ENCODE results near the gene FOXE3. TPM values are rescaled to one million over a fixed set of nuclear protein-coding genes. Genes with fewer than 3 reads are reported as not detected.

The FOXE3 gene
- total RNA-seq = not detected

DNA sequence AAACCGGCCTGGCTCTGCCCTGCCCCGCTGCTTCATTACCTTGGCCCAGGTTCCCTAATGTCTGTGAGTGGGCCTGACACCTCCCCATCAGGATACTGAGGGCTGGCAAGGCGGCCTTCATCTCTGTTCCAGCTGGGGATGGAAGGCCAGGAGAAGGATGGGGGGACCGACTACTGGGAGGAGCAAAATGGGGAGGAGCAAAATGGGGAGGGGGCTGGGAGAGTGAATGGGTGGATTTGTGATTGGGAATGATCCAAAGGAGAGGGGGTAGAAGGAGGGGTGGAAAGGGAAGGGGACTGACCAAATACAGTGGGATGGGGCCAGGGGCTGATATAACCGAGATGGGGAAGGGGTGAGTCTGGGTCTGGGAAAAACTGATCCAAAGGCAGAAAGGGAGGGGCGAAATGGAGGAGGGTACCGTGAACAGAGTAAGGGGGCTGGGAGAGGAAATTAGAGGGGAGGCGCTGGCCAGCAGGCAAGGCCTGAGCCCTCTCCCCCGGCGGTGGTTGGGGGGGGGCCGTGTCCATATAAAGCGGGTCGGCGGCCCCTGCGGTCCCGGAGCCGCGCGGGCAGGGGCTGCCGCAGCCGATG, at the start of gene FOXE3:
TSS of gene FOXE3 (plus strand) at position 558 of the 591 bp plus-strand sequence. CDS start at position 589, 31 bp downstream.
- H3K4me1 Mint-ChIP-seq (ENCODE audit: low read depth) = peaks cover 7% of the 10 kb centered on the region
- H3K27me3 Mint-ChIP-seq (ENCODE audit: low read depth) = peaks cover 53% of the 10 kb centered on the region
- H3K4me3 Mint-ChIP-seq = peak within 1 kb of the TSS; percentile 71 to 79
- H3K27ac Mint-ChIP-seq = no peak within 1 kb of the TSS
- no peaks in the 10 kb centered on the region for H3K36me3 Mint-ChIP-seq (ENCODE audit: insufficient read depth in 2 of 2)
- DNase-seq (no peak), ATAC-seq (replicated peaks in 1 of 2) (no peak)
- no peaks in the 10 kb centered on the region for H3K9me3 Mint-ChIP-seq

DNA sequence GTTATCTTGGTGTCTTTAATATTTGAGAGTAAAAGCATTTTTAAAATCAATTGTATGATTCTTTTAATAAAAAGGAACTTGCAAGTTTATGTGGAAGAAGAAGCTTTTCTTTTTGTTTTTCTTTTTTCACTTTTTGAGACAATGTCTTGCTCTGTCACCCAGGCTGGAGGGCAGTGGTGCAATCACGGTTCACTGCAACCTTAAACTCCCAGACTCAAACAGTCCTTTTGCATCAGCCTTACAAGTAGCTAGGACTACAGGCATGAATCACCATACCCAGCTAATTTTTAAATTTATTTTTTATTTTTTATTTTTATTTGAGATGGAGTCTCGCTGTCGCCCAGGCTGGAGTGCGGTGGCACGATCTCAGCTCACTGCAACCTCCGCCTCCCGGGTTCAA, 48.4 kb upstream of the FOXE3 start:
- Mint-ChIP-seq H3K36me3 (ENCODE audit: insufficient read depth in 2 of 2) (peaks cover 4 to 14% of the 10 kb centered on the region in 2 donors), H3K27me3 (ENCODE audit: low read depth) (no peaks in the 10 kb centered on the region), H3K27ac (no peak overlapping the region), H3K4me3 (no peak overlapping the region), H3K4me1 (ENCODE audit: low read depth) (peaks cover 7% of the 10 kb centered on the region), H3K9me3 (no peaks in the 10 kb centered on the region)
- ATAC-seq (replicated peaks in 1 of 2) (no peak), DNase-seq (no peak)

DNA sequence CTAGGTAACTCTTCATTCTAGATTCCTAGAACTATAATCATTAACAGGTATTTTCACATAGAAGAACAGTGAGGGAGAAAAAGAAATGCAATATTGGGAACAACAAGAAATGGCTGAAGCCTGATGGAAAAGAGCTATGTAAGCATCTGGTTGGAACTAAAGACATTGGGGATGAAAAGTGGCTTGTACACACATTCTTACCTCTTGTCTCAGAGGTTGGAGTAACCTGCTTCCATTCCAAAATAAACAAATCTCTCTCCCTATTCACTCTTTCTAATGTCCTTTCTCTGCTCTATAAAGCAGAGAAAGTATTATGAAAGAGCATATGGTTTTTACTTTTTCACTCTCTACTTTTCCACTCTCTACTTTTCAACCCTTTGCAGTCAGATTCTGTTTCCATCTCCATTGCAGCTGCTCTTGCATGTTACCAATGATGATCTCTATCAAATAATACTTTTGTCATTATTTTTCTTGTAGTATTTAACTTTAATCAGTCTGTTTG, 45.0 kb upstream of the FOXE3 start:
- ATAC-seq (replicated peaks in 1 of 2) (no peak), DNase-seq (no peak)
- H3K4me3 Mint-ChIP-seq = no peak overlapping the region
- H3K27ac Mint-ChIP-seq = no peak overlapping the region
- no peaks in the 10 kb centered on the region for H3K4me1 Mint-ChIP-seq (ENCODE audit: low read depth)
- H3K36me3 Mint-ChIP-seq (ENCODE audit: insufficient read depth in 2 of 2) = peaks cover 6 to 19% of the 10 kb centered on the region in 2 donors
- H3K9me3 Mint-ChIP-seq = no peaks in the 10 kb centered on the region
- no peaks in the 10 kb centered on the region for H3K27me3 Mint-ChIP-seq (ENCODE audit: low read depth)

DNA sequence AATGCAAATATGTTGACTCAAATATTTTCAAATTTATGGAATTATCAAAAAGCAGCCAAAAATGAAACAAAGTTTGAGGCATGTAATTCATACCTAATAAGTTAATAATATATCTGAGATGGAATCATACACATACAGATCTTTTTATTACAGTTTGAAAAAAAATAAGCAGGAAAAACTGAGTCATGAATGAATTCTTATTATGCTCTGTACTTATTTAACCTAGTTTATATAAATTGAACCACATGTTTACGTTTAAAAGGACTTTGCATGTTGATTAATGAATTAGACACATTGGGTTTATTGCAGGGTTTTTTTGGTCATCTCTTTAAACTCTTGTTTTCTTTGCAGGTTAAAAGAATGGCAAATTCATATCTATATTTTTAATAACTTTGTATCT, 41.6 kb upstream of the FOXE3 start:
- Mint-ChIP-seq H3K27me3 (ENCODE audit: low read depth) (no peaks in the 10 kb centered on the region), H3K4me3 (no peak overlapping the region), H3K9me3 (no peaks in the 10 kb centered on the region), H3K27ac (no peak overlapping the region), H3K36me3 (ENCODE audit: insufficient read depth in 2 of 2) (peaks cover 4 to 21% of the 10 kb centered on the region in 2 donors), H3K4me1 (ENCODE audit: low read depth) (no peaks in the 10 kb centered on the region)
- ATAC-seq (replicated peaks in 1 of 2) (no peak), DNase-seq (no peak)

DNA sequence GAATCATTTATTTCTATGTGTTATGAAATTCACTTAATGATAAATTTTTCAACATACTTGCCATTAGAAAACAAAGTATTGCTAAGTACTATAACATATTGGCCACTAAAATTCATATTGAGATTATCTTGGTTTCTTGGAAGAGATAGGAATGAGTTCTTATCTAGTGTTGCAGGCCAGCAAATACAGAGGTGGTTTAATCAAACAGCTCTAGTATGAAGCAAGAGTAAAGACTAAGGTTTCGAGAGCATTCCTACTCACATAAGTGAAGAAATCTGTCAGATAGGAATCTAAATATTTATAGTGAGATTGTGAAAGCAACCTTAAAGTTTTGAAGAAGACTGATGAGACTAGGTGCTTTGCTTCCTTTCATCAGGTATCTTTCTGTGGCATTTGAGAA, 37.9 kb upstream of the FOXE3 start:
- peaks cover 3 to 10% of the 10 kb centered on the region in 2 donors for H3K36me3 Mint-ChIP-seq (ENCODE audit: insufficient read depth in 2 of 2)
- no peaks in the 10 kb centered on the region for H3K4me1 Mint-ChIP-seq (ENCODE audit: low read depth)
- no peak overlapping the region for H3K4me3 Mint-ChIP-seq
- H3K27ac Mint-ChIP-seq = no peak overlapping the region
- H3K27me3 Mint-ChIP-seq (ENCODE audit: low read depth) = no peaks in the 10 kb centered on the region
- ATAC-seq (replicated peaks in 1 of 2) (no peak), DNase-seq (no peak)
- no peaks in the 10 kb centered on the region for H3K9me3 Mint-ChIP-seq

DNA sequence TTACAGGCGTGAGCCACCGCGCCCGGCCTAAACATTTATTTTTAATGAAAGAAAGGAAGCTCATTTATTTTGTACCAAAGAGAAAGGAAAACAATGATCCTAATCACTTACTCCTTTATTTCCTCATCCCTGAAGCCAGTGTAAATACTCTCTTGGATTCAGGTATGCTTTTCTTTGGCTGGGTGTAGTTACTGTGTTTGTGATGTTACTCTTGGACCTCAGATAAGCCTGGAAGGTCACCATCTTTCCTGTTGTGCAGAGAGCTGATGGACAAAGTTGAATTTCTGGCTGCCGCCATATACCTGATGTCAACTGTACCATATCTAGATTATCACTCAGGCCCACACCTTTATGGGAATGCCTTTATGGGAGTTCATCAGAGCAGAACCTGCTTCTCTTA, 35.4 kb upstream of the FOXE3 start:
- ATAC-seq (replicated peaks in 1 of 2) (no peak), DNase-seq (no peak)
- no peaks in the 10 kb centered on the region for H3K4me1 Mint-ChIP-seq (ENCODE audit: low read depth)
- H3K9me3 Mint-ChIP-seq = no peaks in the 10 kb centered on the region
- H3K27me3 Mint-ChIP-seq (ENCODE audit: low read depth) = no peaks in the 10 kb centered on the region
- no peak overlapping the region for H3K4me3 Mint-ChIP-seq
- peaks cover 0 to 8% of the 10 kb centered on the region in 2 donors for H3K36me3 Mint-ChIP-seq (ENCODE audit: insufficient read depth in 2 of 2)
- H3K27ac Mint-ChIP-seq = no peak overlapping the region

DNA sequence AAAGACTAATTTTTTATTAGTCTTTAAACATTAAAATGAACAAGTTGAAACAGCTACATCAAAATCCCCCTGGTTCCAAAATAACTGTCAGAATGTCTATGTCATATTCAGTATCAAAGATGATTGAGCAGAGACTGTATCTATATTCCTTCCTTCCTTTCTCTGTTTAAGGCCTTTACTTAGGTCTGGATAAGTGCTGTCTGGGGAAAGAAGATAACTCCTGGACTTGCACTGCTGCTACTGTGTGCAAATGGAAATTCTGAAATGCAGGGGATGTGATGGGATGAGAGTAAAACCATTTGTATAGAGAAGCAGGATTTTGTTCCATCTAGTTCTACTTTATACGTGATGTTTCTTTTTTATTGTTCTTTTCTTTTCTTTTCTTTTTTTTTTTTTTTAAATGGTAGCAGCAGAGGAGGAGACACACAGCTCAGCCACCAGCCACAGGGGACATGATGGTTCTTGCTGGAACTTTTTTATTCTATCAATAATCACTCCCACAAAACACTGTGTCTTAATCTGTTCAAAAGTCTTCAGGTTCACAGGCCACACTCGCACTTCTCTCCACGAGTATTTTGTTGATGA, 33.6 kb upstream of the FOXE3 start:
- no peaks in the 10 kb centered on the region for H3K9me3 Mint-ChIP-seq
- no peak overlapping the region for H3K27ac Mint-ChIP-seq

DNA sequence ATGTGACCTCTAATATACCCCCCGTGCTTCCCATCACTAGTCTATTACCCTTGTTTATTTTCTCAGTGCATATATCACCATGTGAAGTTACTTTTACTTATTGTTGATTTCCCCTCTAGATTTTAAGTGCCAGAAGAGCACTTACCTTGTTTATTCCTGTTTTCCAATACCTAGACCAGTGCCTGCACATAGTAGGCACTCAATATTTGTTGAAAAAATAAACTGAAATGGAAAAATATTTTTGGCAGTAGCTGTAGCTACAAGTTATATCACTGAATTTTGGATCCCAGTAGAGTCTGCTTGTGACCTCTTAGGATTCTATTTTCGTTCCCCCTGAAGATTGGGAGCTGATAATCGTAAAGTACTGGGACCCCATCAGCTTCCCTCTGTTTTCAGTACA, 32.0 kb upstream of the FOXE3 start:
- Mint-ChIP-seq H3K36me3 (ENCODE audit: insufficient read depth in 2 of 2) (peaks cover 0 to 6% of the 10 kb centered on the region in 2 donors), H3K4me1 (ENCODE audit: low read depth) (no peaks in the 10 kb centered on the region), H3K27me3 (ENCODE audit: low read depth) (peaks cover 8% of the 10 kb centered on the region), H3K9me3 (no peaks in the 10 kb centered on the region), H3K4me3 (no peak overlapping the region), H3K27ac (no peak overlapping the region)
- no peak for ATAC-seq (replicated peaks in 1 of 2)
- DNase-seq = no peak

More for the DNA sequence above, 33.6 kb upstream of the FOXE3 start:
- H3K36me3 Mint-ChIP-seq (ENCODE audit: insufficient read depth in 2 of 2) = peaks cover 0 to 8% of the 10 kb centered on the region in 2 donors
- DNase-seq (no peak), ATAC-seq (replicated peaks in 1 of 2) (no peak)
- no peak overlapping the region for H3K4me3 Mint-ChIP-seq
- H3K4me1 Mint-ChIP-seq (ENCODE audit: low read depth) = no peaks in the 10 kb centered on the region
- no peaks in the 10 kb centered on the region for H3K27me3 Mint-ChIP-seq (ENCODE audit: low read depth)

DNA sequence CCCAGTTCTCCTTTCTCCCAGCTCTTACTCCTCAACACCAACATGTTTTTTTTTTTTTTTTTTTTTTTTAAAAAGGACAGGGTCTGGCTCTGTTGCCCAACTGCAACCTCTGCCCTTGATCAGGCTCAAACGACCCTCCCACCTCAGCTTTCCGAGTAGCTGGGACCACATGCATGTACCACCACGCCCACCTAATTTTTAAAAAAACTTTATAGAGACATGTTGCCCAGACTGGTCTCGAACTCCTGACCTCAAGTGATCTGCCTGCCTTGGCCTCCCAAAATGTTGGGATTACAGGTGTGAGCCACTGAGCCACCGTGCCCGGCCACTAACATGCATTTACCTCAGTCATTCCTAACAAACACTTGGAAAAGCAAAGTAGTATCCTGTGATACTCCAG, 31.1 kb upstream of the FOXE3 start:
- Mint-ChIP-seq H3K4me3 (no peak overlapping the region), H3K36me3 (ENCODE audit: insufficient read depth in 2 of 2) (peaks cover 0 to 2% of the 10 kb centered on the region in 2 donors), H3K27me3 (ENCODE audit: low read depth) (peaks cover 9% of the 10 kb centered on the region), H3K9me3 (no peaks in the 10 kb centered on the region), H3K27ac (peak overlapping the region; percentile 24), H3K4me1 (ENCODE audit: low read depth) (no peaks in the 10 kb centered on the region)
- DNase-seq (no peak), ATAC-seq (replicated peaks in 1 of 2) (no peak)

DNA sequence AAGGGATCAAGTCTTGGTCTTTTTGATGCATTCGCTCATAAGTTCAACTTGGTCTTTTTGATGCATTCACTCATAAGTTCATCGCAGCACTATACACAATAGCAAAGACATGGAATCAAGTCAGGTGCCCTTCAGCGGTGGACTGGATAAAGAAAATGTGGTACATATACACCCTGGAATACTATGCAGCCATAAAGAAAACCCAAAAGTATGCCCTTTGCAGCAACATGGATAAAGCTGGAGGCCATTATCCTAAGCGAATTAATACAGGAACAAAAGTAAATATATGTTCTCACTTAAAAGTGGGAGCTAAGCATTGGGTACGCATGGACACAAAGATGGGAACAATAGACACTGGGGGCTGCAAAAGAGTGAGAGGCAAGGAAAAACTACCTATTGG, 29.8 kb upstream of the FOXE3 start:
- DNase-seq (no peak), ATAC-seq (replicated peaks in 1 of 2) (no peak)
- no peak overlapping the region for H3K4me3 Mint-ChIP-seq
- peaks cover 0 to 2% of the 10 kb centered on the region in 2 donors for H3K36me3 Mint-ChIP-seq (ENCODE audit: insufficient read depth in 2 of 2)
- H3K27ac Mint-ChIP-seq = no peak overlapping the region
- H3K4me1 Mint-ChIP-seq (ENCODE audit: low read depth) = no peaks in the 10 kb centered on the region
- H3K27me3 Mint-ChIP-seq (ENCODE audit: low read depth) = peaks cover 9% of the 10 kb centered on the region
- no peaks in the 10 kb centered on the region for H3K9me3 Mint-ChIP-seq

DNA sequence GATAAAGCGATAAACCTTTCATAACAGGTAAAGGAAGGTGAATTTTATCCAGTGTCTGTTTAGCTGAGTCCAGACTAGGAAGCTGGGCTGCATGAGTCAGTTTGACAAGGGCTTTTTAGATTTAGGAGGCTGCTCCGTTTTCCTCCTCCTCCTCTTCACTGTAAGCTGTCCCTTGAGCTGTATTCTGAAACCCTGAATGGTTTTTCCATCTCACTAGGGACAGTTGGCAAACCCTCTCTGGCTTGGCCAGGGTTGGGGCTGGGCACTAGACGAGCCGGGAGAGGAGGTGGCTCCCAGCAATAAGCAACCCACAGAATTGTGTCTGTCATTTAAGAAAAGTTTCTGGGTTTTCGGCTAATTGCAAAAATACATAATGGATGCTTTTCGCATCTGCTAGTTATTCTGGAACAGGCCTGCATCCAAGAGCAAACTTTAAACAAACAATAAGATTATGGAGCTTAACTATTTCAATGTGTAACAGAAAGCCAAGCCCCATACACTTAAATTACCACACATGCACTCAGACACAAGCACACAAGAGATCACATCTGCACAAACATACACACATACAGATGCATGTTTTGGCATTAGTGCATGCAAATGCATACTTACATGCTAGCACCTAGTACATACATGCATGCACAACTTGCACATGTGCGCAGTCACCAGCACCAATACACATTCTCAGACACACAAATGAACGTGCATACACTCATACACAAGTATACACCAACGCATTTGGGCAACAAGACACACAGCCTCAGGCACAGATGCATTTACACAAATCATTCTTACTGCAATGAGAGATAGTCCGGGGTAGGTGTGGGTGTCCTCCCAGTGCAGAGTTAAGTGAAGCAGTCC, 27.8 kb upstream of the FOXE3 start:
- H3K36me3 Mint-ChIP-seq (ENCODE audit: insufficient read depth in 2 of 2) = no peaks in the 10 kb centered on the region
- no peaks in the 10 kb centered on the region for H3K4me1 Mint-ChIP-seq (ENCODE audit: low read depth)
- H3K27ac Mint-ChIP-seq = no peak overlapping the region
- H3K27me3 Mint-ChIP-seq (ENCODE audit: low read depth) = peaks cover 9% of the 10 kb centered on the region
- H3K4me3 Mint-ChIP-seq = no peak overlapping the region
- DNase-seq = no peak
- peak in 1 of 2 donors; percentile 26 for ATAC-seq (replicated peaks in 1 of 2)
- H3K9me3 Mint-ChIP-seq = no peaks in the 10 kb centered on the region

DNA sequence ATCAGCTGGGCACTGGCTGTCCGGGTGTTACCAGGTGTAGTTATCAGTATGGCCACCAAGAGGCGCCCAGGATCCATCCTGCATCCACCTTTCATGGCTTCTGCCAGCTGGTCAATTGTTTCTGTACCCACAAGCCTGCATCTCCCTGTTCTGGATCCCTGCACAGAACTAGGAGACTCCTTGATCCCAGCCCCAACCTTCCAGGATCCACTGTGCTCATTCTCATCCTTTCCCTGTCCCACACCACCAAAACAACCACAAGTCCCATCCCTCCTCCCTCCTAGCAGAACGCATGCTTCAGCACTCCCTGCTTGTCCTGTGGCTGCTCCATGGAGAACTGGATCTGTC, 27.2 kb upstream of the FOXE3 start:
- Mint-ChIP-seq H3K27ac (no peak overlapping the region), H3K36me3 (ENCODE audit: insufficient read depth in 2 of 2) (no peaks in the 10 kb centered on the region), H3K27me3 (ENCODE audit: low read depth) (peaks cover 9% of the 10 kb centered on the region), H3K9me3 (no peaks in the 10 kb centered on the region), H3K4me1 (ENCODE audit: low read depth) (no peaks in the 10 kb centered on the region), H3K4me3 (no peak overlapping the region)
- ATAC-seq (replicated peaks in 1 of 2) (peak; percentile 77 to 80), DNase-seq (peak; percentile 56 to 61)

DNA sequence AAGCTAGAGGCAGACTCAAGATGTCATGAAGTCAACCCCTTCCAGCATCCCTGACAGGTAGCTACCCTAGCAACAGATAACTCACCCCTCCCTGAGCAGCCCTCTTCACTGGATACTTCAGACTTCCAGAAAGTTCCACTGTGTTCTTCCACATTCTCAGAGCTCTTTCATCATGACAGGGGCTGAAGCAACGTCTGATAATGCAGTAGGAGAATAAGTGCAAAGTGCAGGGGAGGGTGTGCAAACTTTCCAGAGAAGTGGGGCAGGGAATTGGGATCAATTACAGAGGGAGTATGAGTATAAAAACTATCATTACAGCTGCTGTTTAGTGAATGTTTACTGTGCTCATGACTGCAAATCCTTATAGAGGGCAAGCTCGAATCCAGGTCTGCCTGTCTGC, 26.4 kb upstream of the FOXE3 start:
- H3K36me3 Mint-ChIP-seq (ENCODE audit: insufficient read depth in 2 of 2) = no peaks in the 10 kb centered on the region
- H3K4me1 Mint-ChIP-seq (ENCODE audit: low read depth) = no peaks in the 10 kb centered on the region
- ATAC-seq (replicated peaks in 1 of 2) (no peak), DNase-seq (no peak)
- no peak overlapping the region for H3K27ac Mint-ChIP-seq
- peaks cover 9% of the 10 kb centered on the region for H3K27me3 Mint-ChIP-seq (ENCODE audit: low read depth)
- no peaks in the 10 kb centered on the region for H3K9me3 Mint-ChIP-seq
- H3K4me3 Mint-ChIP-seq = no peak overlapping the region

Measured in activated T-cell treated with anti-CD3 and anti-CD28 coated beads, Interleukin-2, amount 50 U/mL, for 72 hours (primary cell).